Loucy (cell line): ENCODE results near the gene LCTL.

Experiments
- H2AFZ ChIP-seq: fragments of 200-600 bp; sonication (generic); 2 replicates; pipeline ENCODE4 v1.6.0; 2016; ENCODE audit warnings: antibody characterized with exemption, mild to moderate bottlenecking, low read length, moderate library complexity
- H3F3A ChIP-seq: fragments of 200-600 bp; 2 replicates; pipeline ENCODE4 v1.6.0; 2016; ENCODE audit warnings: antibody characterized with exemption, low read depth, mild to moderate bottlenecking
- H3K27me3 ChIP-seq: fragments of 200-600 bp; sonication (generic); 2 replicates; pipeline ENCODE4 v1.6.1; 2014; ENCODE audit warnings: low read length, mild to moderate bottlenecking; ENCODE audit not compliant: insufficient read depth, poor library complexity, severe bottlenecking
- H3K36me3 ChIP-seq: fragments of 200-600 bp; sonication (generic); 2 replicates; pipeline ENCODE4 v1.6.1; 2016; ENCODE audit warnings: low read length; ENCODE audit not compliant: insufficient read depth
- H3K4me1 ChIP-seq: fragments of 200-600 bp; sonication (generic); 2 replicates; pipeline ENCODE4 v1.5.1; 2014; ENCODE audit warnings: low read length, mild to moderate bottlenecking; ENCODE audit not compliant: insufficient read depth, poor library complexity, severe bottlenecking
- H3K4me2 ChIP-seq: fragments of 200-600 bp; sonication (generic); 2 replicates; pipeline ENCODE4 v1.6.0; 2014; ENCODE audit warnings: antibody characterized with exemption, low read length, low read depth, mild to moderate bottlenecking; ENCODE audit not compliant: poor library complexity, severe bottlenecking
- H3K4me3 ChIP-seq: fragments of 200-600 bp; sonication (generic); 2 replicates; pipeline ENCODE4 v1.5.1; 2014; ENCODE audit warnings: low read length, mild to moderate bottlenecking, mixed read lengths; ENCODE audit not compliant: poor library complexity, severe bottlenecking
- H3K79me2 ChIP-seq: fragments of 200-600 bp; sonication (generic); 2 replicates; pipeline ENCODE4 v1.6.1; 2014; ENCODE audit warnings: low read length; ENCODE audit not compliant: insufficient read depth
- H3K9ac ChIP-seq: fragments of 200-600 bp; sonication (generic); 2 replicates; pipeline ENCODE4 v1.6.0; 2014; ENCODE audit warnings: mild to moderate bottlenecking, low read depth, low read length, moderate library complexity; ENCODE audit not compliant: poor library complexity, severe bottlenecking
- H3K9me2 ChIP-seq: fragments of 200-600 bp; sonication (generic); replicated peaks from 2 replicates; pipeline ENCODE4 v1.6.1; 2016; ENCODE audit warnings: low read depth, low read length, mixed read lengths
- H3K9me3 ChIP-seq: fragments of 200-600 bp; sonication (generic); 2 replicates; pipeline ENCODE4 v1.6.1; 2014; ENCODE audit warnings: mild to moderate bottlenecking, antibody characterized with exemption, low read length, low read depth; ENCODE audit not compliant: insufficient read depth
- H4K20me1 ChIP-seq: fragments of 200-600 bp; sonication (generic); 2 replicates; pipeline ENCODE4 v1.6.0; 2014; ENCODE audit warnings: antibody characterized with exemption, low read length, mild to moderate bottlenecking; ENCODE audit not compliant: insufficient read depth, poor library complexity, severe bottlenecking
- CTCF ChIP-seq: fragments of 200-600 bp; sonication (generic); conservative IDR thresholded peaks from 2 replicates; pipeline ENCODE4 v1.5.1; 2014; ENCODE audit warnings: mild to moderate bottlenecking, antibody characterized with exemption, low read length
- EZH2phosphoT487 ChIP-seq: fragments of 200-600 bp; IDR thresholded peaks from 2 replicates; pipeline ENCODE4 v1.6.1; 2018; ENCODE audit warnings: antibody characterized with exemption, mild to moderate bottlenecking, moderate library complexity, borderline replicate concordance

Gene LCTL

GRCh38 chr15:66545255-66545654 is 20.5 kb downstream of the LCTL start:
- no peaks in the 10 kb centered on the region for H4K20me1 ChIP-seq
- no peak for TF ChIP-seq EZH2phosphoT487
- no peak for TF ChIP-seq CTCF
- no peak overlapping the region for H3K4me2 ChIP-seq
- no peaks in the 10 kb centered on the region for H3K9me3 ChIP-seq
- H3K9me2 ChIP-seq: no peaks in the 10 kb centered on the region
- H3K9ac ChIP-seq: no peak overlapping the region
- no peak overlapping the region for H3K4me3 ChIP-seq
- no peaks in the 10 kb centered on the region for H3K27me3 ChIP-seq
- H3F3A ChIP-seq: no peaks in the 10 kb centered on the region
- H3K36me3 ChIP-seq: peaks cover 20% of the 10 kb centered on the region; the same call in 1 of the 2 replicates
- H2AFZ ChIP-seq: no peak overlapping the region
- no peaks in the 10 kb centered on the region for H3K79me2 ChIP-seq
- no peaks in the 10 kb centered on the region for H3K4me1 ChIP-seq

GRCh38 chr15:66542896-66543295 is 22.9 kb downstream of the LCTL start:
- Histone ChIP-seq H3K4me2 (no peak overlapping the region), H3K36me3 (peaks cover 21% of the 10 kb centered on the region; the same call in 1 of the 2 replicates), H3K9me3 (no peaks in the 10 kb centered on the region), H3K79me2 (no peaks in the 10 kb centered on the region), H4K20me1 (no peaks in the 10 kb centered on the region), H3K4me1 (no peaks in the 10 kb centered on the region), H2AFZ (no peak overlapping the region), H3K4me3 (no peak overlapping the region), H3K9me2 (no peaks in the 10 kb centered on the region), H3K9ac (no peak overlapping the region), H3F3A (no peaks in the 10 kb centered on the region), H3K27me3 (no peaks in the 10 kb centered on the region)
- TF ChIP-seq EZH2phosphoT487 (no peak), CTCF (no peak)

GRCh38 chr15:66535056-66535455 is 30.7 kb downstream of the LCTL start:
- TF ChIP-seq EZH2phosphoT487: no peak
- no peak for TF ChIP-seq CTCF
- Histone ChIP-seq H3K79me2 (no peaks in the 10 kb centered on the region), H3K9me2 (no peaks in the 10 kb centered on the region), H3K4me2 (no peak overlapping the region), H3K27me3 (no peaks in the 10 kb centered on the region), H3F3A (no peaks in the 10 kb centered on the region), H3K4me3 (no peak overlapping the region), H3K4me1 (no peaks in the 10 kb centered on the region), H3K9me3 (no peaks in the 10 kb centered on the region), H2AFZ (no peak overlapping the region), H3K36me3 (peaks cover 38% of the 10 kb centered on the region; the same call in 1 of the 2 replicates), H3K9ac (no peak overlapping the region), H4K20me1 (no peaks in the 10 kb centered on the region)
